ENCODE results near the gene ZNF214.

ZNF214 gene

DNA sequence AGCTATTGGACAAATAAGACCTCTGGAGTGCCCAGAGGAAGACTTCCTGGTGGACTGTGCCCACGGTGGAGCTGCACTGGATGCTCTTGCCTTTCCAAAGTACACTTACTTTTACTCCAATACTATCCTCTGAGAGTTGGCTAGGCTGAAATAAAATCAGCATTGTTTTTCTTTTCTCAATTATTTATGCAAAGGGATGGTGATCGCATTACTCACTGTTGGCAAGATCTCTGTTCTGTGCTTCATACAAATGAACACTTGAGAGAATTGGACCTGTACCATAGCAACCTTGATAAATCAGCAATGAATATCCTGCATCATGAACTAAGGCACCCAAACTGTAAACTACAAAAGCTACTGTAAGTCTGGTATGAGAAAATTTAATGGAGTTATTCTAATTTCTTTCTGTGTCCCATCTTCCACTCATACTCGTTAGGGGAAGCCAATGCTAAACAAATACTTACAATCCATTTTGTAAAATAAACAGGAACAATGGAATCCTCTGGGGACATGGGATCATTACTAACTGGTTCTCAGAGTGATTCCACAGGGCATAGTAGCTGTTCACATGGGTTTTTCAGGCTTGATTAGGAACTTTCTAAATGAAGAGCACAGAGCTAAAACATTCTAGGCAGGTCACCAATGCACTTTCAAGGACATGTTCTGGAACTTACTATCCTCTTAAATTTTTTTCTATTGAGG lies 26.5 kb upstream of the ZNF214 start:
- ChIA-PET POLR2A (no interaction called here), CTCF (interaction anchor here (0.6 to 1.0 kb wide), 2 partner anchors 10 to 51 kb away, joined by 3 read pairs; no protein-coding TSS in a partner anchor)
- H3K4me1 ChIP-seq (ENCODE audit: control extremely low read depth in 1 of 4, control insufficient read depth in 4 of 4, insufficient read depth in 4 of 4, low read length in 3 of 4): no peaks in the 10 kb centered on the region
- H3K27me3 ChIP-seq (replicated peaks in 2 of 5; ENCODE audit: control insufficient read depth in 4 of 5, insufficient read depth in 5 of 5, low read length in 4 of 5): no peaks in the 10 kb centered on the region
- H3K27ac ChIP-seq (ENCODE audit: insufficient read depth in 1 of 2, low read depth in 1 of 2, low read length in 2 of 2, poor library complexity in 1 of 2, severe bottlenecking in 2 of 2): no peak overlapping the region
- no peak for DNase-seq
- no peaks in the 10 kb centered on the region for H3K9me3 ChIP-seq (ENCODE audit: control extremely low read depth in 1 of 5, control insufficient read depth in 4 of 5, insufficient read depth in 2 of 5, low read depth in 1 of 5, low read length in 4 of 5)
- WGBS (ENCODE audit: insufficient coverage): 100% methylated on average over 1 of the region's 3 CpGs
- H3K4me3 ChIP-seq (ENCODE audit: control insufficient read depth in 1 of 7, extremely low read depth in 1 of 7, insufficient read depth in 4 of 7, low read depth in 2 of 7, low read length in 6 of 7): no peak overlapping the region
- H3K36me3 ChIP-seq (ENCODE audit: control insufficient read depth in 4 of 4, insufficient read depth in 4 of 4, low read length in 3 of 4): no peaks in the 10 kb centered on the region

DNA sequence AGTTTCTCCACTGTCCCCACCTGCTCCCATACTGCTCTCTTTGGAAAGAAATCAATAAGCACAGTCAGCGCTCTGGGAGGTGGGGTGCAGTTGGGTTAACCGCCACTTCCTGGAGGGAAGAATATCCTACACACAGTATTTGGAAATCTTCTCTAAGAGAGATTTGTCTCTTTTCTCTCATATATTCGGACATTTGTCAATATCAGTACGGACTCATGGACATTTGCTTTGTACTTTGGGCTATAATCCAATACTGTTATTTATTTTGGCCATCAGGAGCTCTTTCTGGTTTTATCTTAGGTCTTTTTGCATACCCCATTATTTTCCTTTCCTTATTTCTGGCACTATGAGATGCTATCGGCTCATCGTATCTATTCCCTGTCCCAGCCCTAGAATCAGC lies 13.9 kb upstream of the ZNF214 start:
- no peaks in the 10 kb centered on the region for H3K9me3 ChIP-seq (ENCODE audit: control extremely low read depth in 1 of 5, control insufficient read depth in 4 of 5, insufficient read depth in 2 of 5, low read depth in 1 of 5, low read length in 4 of 5)
- CTCF ChIA-PET: interaction anchor here (0.7 kb wide), 1 partner anchor 502 kb away, joined by 3 read pairs; no protein-coding TSS in a partner anchor
- WGBS (ENCODE audit: insufficient coverage): 100% methylated on average over 3 of the region's 6 CpGs
- H3K36me3 ChIP-seq (ENCODE audit: control insufficient read depth in 4 of 4, insufficient read depth in 4 of 4, low read length in 3 of 4): no peaks in the 10 kb centered on the region
- no peak overlapping the region for H3K4me3 ChIP-seq (ENCODE audit: control insufficient read depth in 1 of 7, extremely low read depth in 1 of 7, insufficient read depth in 4 of 7, low read depth in 2 of 7, low read length in 6 of 7)
- no peaks in the 10 kb centered on the region for H3K4me1 ChIP-seq (ENCODE audit: control extremely low read depth in 1 of 4, control insufficient read depth in 4 of 4, insufficient read depth in 4 of 4, low read length in 3 of 4)
- H3K27ac ChIP-seq (ENCODE audit: insufficient read depth in 1 of 2, low read depth in 1 of 2, low read length in 2 of 2, poor library complexity in 1 of 2, severe bottlenecking in 2 of 2): no peak overlapping the region
- no peak for DNase-seq
- POLR2A ChIA-PET: no interaction called here
- H3K27me3 ChIP-seq (replicated peaks in 2 of 5; ENCODE audit: control insufficient read depth in 4 of 5, insufficient read depth in 5 of 5, low read length in 4 of 5): peaks cover 0 to 2% (median 0%) of the 10 kb centered on the region in 5 experiments

DNA sequence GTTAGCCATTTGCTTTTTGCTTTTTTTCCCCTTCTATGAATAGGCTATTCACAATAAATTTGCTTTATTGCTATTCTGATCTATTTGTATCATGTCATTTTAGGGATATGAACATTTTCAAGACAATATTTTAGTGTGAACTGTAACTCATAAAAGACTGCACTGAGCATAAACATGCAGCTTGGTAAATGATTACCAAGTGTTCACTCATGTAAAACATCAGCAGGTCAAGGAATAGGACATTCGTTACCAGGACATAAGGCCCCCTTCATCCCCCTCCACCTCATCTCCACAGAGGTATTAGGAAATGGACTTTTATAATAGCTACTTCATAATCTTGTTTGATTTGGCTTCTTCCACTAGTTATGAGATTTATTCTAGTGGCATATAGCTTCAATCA lies 12.5 kb upstream of the ZNF214 start:
- WGBS (ENCODE audit: insufficient coverage): no CpG with 5 or more reads among the region's 1 CpG
- Histone ChIP-seq H3K4me3 (ENCODE audit: control insufficient read depth in 1 of 7, extremely low read depth in 1 of 7, insufficient read depth in 4 of 7, low read depth in 2 of 7, low read length in 6 of 7) (no peak overlapping the region), H3K4me1 (ENCODE audit: control extremely low read depth in 1 of 4, control insufficient read depth in 4 of 4, insufficient read depth in 4 of 4, low read length in 3 of 4) (no peaks in the 10 kb centered on the region), H3K36me3 (ENCODE audit: control insufficient read depth in 4 of 4, insufficient read depth in 4 of 4, low read length in 3 of 4) (no peaks in the 10 kb centered on the region), H3K27me3 (replicated peaks in 2 of 5; ENCODE audit: control insufficient read depth in 4 of 5, insufficient read depth in 5 of 5, low read length in 4 of 5) (peaks cover 0 to 2% (median 0%) of the 10 kb centered on the region in 5 experiments), H3K9me3 (ENCODE audit: control extremely low read depth in 1 of 5, control insufficient read depth in 4 of 5, insufficient read depth in 2 of 5, low read depth in 1 of 5, low read length in 4 of 5) (no peaks in the 10 kb centered on the region), H3K27ac (ENCODE audit: insufficient read depth in 1 of 2, low read depth in 1 of 2, low read length in 2 of 2, poor library complexity in 1 of 2, severe bottlenecking in 2 of 2) (no peak overlapping the region)
- DNase-seq: no peak
- CTCF ChIA-PET: no interaction called here
- POLR2A ChIA-PET: no interaction called here

DNA sequence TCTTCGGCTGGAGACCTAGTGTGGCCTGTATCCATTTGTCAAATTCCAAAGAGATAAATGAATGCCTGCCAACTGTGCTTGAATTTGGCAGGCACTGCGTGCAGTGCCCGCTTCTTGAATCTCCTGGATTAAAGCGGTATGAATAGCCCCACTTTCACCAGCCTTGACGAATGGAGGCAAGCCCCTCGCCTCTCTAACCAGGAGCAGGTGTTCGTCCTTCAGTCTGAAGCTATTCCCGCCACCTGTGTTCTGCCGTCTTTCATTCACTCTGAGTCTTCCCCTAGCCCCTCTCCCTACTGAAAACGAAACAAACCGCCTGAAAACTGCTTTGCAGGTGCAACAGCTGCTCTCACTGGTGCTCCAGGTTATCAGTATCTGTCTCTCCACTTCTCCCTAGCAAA lies 11.3 kb upstream of the ZNF214 start:
- 94% methylated on average over 11 of the region's 11 CpGs for WGBS (ENCODE audit: insufficient coverage)
- CTCF ChIA-PET: no interaction called here
- Histone ChIP-seq H3K36me3 (ENCODE audit: control insufficient read depth in 4 of 4, insufficient read depth in 4 of 4, low read length in 3 of 4) (no peaks in the 10 kb centered on the region), H3K27me3 (replicated peaks in 2 of 5; ENCODE audit: control insufficient read depth in 4 of 5, insufficient read depth in 5 of 5, low read length in 4 of 5) (peaks cover 0 to 2% (median 0%) of the 10 kb centered on the region in 5 experiments), H3K4me1 (ENCODE audit: control extremely low read depth in 1 of 4, control insufficient read depth in 4 of 4, insufficient read depth in 4 of 4, low read length in 3 of 4) (no peaks in the 10 kb centered on the region), H3K4me3 (ENCODE audit: control insufficient read depth in 1 of 7, extremely low read depth in 1 of 7, insufficient read depth in 4 of 7, low read depth in 2 of 7, low read length in 6 of 7) (no peak overlapping the region), H3K27ac (ENCODE audit: insufficient read depth in 1 of 2, low read depth in 1 of 2, low read length in 2 of 2, poor library complexity in 1 of 2, severe bottlenecking in 2 of 2) (no peak overlapping the region), H3K9me3 (ENCODE audit: control extremely low read depth in 1 of 5, control insufficient read depth in 4 of 5, insufficient read depth in 2 of 5, low read depth in 1 of 5, low read length in 4 of 5) (no peaks in the 10 kb centered on the region)
- POLR2A ChIA-PET: no interaction called here
- no peak for DNase-seq

DNA sequence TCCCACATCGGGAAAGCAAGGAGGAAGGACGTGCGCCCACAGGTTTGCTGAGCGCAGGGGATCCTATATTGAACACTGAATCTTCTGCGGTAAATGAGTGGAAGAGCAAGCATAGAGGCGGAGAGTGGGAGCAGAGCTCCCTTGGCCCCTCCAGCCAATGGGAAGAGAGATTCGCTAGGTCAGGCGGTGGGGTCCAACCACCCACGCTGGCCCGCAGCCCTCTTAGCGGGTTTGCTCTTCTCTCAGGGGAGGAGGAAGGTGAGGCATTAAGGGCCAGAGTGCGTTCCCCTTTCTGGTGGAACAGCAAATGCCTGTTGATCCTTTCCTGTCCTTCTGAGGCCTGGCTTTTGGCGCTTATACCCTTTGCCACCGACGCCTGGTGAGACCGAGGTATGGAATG lies 10.7 kb upstream of the ZNF214 start:
- no peaks in the 10 kb centered on the region for H3K9me3 ChIP-seq (ENCODE audit: control extremely low read depth in 1 of 5, control insufficient read depth in 4 of 5, insufficient read depth in 2 of 5, low read depth in 1 of 5, low read length in 4 of 5)
- CTCF ChIA-PET: no interaction called here
- 89% methylated on average over 14 of the region's 16 CpGs for WGBS (ENCODE audit: insufficient coverage)
- no peaks in the 10 kb centered on the region for H3K36me3 ChIP-seq (ENCODE audit: control insufficient read depth in 4 of 4, insufficient read depth in 4 of 4, low read length in 3 of 4)
- POLR2A ChIA-PET: no interaction called here
- no peak overlapping the region for H3K27ac ChIP-seq (ENCODE audit: insufficient read depth in 1 of 2, low read depth in 1 of 2, low read length in 2 of 2, poor library complexity in 1 of 2, severe bottlenecking in 2 of 2)
- H3K4me3 ChIP-seq (ENCODE audit: control insufficient read depth in 1 of 7, extremely low read depth in 1 of 7, insufficient read depth in 4 of 7, low read depth in 2 of 7, low read length in 6 of 7): no peak overlapping the region
- no peaks in the 10 kb centered on the region for H3K4me1 ChIP-seq (ENCODE audit: control extremely low read depth in 1 of 4, control insufficient read depth in 4 of 4, insufficient read depth in 4 of 4, low read length in 3 of 4)
- no peak for DNase-seq
- H3K27me3 ChIP-seq (replicated peaks in 2 of 5; ENCODE audit: control insufficient read depth in 4 of 5, insufficient read depth in 5 of 5, low read length in 4 of 5): peaks cover 0 to 2% (median 0%) of the 10 kb centered on the region in 5 experiments

DNA sequence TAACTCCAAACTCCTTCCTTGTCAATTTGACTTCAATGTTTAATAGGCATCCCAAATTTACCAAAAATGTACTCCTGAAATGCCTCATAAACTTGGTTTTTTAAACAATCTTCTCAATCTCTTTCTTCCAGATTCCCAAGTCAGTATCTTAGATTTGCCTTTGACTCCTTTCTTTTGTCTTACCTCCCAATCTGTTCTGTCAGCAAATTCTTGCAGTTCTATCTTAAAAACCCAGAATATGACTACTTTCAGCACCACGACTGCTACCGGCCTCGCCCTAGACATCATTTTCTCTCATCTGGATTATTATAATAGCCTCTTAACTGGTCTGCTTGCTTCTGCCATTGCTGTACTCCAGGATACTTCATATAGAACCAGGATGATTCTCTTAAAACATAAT lies 8.0 kb upstream of the ZNF214 start:
- DNase-seq: no peak
- ChIA-PET CTCF (no interaction called here), POLR2A (no interaction called here)
- H3K9me3 ChIP-seq (ENCODE audit: control extremely low read depth in 1 of 5, control insufficient read depth in 4 of 5, insufficient read depth in 2 of 5, low read depth in 1 of 5, low read length in 4 of 5): no peaks in the 10 kb centered on the region
- no peaks in the 10 kb centered on the region for H3K36me3 ChIP-seq (ENCODE audit: control insufficient read depth in 4 of 4, insufficient read depth in 4 of 4, low read length in 3 of 4)
- no peak overlapping the region for H3K27ac ChIP-seq (ENCODE audit: insufficient read depth in 1 of 2, low read depth in 1 of 2, low read length in 2 of 2, poor library complexity in 1 of 2, severe bottlenecking in 2 of 2)
- H3K27me3 ChIP-seq (replicated peaks in 2 of 5; ENCODE audit: control insufficient read depth in 4 of 5, insufficient read depth in 5 of 5, low read length in 4 of 5): peaks cover 0 to 5% (median 0%) of the 10 kb centered on the region in 5 experiments
- 93% methylated on average over 3 of the region's 3 CpGs for WGBS (ENCODE audit: insufficient coverage)
- no peak overlapping the region for H3K4me3 ChIP-seq (ENCODE audit: control insufficient read depth in 1 of 7, extremely low read depth in 1 of 7, insufficient read depth in 4 of 7, low read depth in 2 of 7, low read length in 6 of 7)
- H3K4me1 ChIP-seq (ENCODE audit: control extremely low read depth in 1 of 4, control insufficient read depth in 4 of 4, insufficient read depth in 4 of 4, low read length in 3 of 4): no peaks in the 10 kb centered on the region

DNA sequence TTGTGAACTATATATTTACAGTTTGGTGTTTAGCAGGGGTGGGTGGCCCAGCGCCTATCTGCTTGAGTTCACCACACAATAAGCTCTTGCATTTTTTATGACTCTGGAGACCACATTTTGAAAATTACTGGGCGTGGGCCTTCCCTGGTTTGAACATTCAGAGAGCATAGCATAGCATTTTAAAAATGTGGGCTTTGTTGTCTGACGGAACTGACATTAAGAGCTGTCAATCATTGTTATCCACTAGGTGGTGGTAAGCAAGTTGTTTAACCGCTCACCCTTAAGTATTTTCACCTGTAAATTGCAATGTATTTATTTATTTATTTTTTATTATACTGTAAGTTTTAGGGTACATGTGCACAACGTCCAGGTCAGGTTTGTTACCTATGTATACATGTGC lies 1.2 kb upstream of the ZNF214 start:
- WGBS (ENCODE audit: insufficient coverage): no CpG with 5 or more reads among the region's 5 CpGs
- DNase-seq: peak in 2 of 3 donors; percentile 3 to 14
- H3K9me3 ChIP-seq (ENCODE audit: control extremely low read depth in 1 of 5, control insufficient read depth in 4 of 5, insufficient read depth in 2 of 5, low read depth in 1 of 5, low read length in 4 of 5): peaks cover 0 to 3% (median 0%) of the 10 kb centered on the region in 5 experiments
- peaks cover 0 to 8% (median 0%) of the 10 kb centered on the region in 5 experiments for H3K27me3 ChIP-seq (replicated peaks in 2 of 5; ENCODE audit: control insufficient read depth in 4 of 5, insufficient read depth in 5 of 5, low read length in 4 of 5)
- H3K36me3 ChIP-seq (ENCODE audit: control insufficient read depth in 4 of 4, insufficient read depth in 4 of 4, low read length in 3 of 4): no peaks in the 10 kb centered on the region
- POLR2A ChIA-PET: no interaction called here
- no peak overlapping the region for H3K27ac ChIP-seq (ENCODE audit: insufficient read depth in 1 of 2, low read depth in 1 of 2, low read length in 2 of 2, poor library complexity in 1 of 2, severe bottlenecking in 2 of 2)
- CTCF ChIA-PET: no interaction called here
- peaks cover 2 to 17% (median 10%) of the 10 kb centered on the region in 4 experiments for H3K4me1 ChIP-seq (ENCODE audit: control extremely low read depth in 1 of 4, control insufficient read depth in 4 of 4, insufficient read depth in 4 of 4, low read length in 3 of 4)
- H3K4me3 ChIP-seq (ENCODE audit: control insufficient read depth in 1 of 7, extremely low read depth in 1 of 7, insufficient read depth in 4 of 7, low read depth in 2 of 7, low read length in 6 of 7): no peak overlapping the region
